CD4-positive, alpha-beta T cell treated with Interleukin-17A for 4 hours (primary cell): ENCODE results near the gene PHEX.
A peak's percentile ranks its signal among the peaks of the same experiment; 100 is the strongest.

Experiments
- DNase-seq: peaks from one replicate; pipeline ENCODE4 v3.0.0-alpha.2; 2020; ENCODE audit warnings: mixed read lengths

PHEX gene

DNA sequence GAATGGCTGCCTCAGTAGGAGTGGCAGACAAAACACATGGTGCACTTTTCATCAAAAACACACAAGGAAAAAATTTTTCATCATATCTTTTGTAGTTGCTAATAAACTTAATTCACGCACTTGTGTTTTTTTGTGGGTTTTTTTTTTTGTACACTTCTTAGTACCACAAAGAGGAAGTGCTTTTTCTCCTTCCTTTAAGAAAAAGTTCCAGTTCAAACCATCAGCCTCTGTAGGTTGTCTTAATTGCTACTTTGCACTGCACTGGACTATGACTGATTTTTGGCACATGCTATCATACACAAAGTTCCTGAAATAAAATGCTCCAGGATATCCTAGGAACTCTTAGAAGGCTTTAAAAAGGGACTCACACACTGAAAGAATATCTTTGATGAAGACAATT lies at the start of gene PHEX:
TSS of gene PHEX (plus strand) at position 242 of the 400 bp plus-strand sequence. CDS start 681 bp downstream, outside the sequence.
- no peak for DNase-seq

GRCh38 chrX:21985332-21985777 lies 46.8 kb upstream of the PHEX start:
- peak; percentile 72 for DNase-seq

GRCh38 chrX:21986596-21986995 lies 45.5 kb upstream of the PHEX start:
- DNase-seq: no peak

DNA sequence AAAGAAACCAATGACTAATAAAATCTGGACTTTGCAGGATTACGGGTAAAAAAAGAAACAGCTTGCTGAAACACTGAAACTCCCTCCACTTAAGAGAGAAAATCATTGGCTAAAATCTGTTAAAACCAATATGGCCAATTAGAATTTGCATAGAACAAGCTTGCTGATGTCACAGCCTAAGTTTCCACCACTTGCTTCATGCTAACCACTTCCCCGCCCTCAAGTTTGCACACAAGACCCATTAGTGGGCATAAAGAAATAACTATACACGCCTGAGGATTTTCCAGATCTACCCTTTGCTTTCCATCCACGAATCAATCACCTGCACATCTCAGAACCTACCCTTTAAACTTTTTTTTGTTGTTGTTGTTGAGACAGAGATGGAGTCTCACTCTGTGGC lies 42.7 kb upstream of the PHEX start:
- no peak for DNase-seq

GRCh38 chrX:21990832-21991231 lies 41.3 kb upstream of the PHEX start:
- DNase-seq: no peak

DNA sequence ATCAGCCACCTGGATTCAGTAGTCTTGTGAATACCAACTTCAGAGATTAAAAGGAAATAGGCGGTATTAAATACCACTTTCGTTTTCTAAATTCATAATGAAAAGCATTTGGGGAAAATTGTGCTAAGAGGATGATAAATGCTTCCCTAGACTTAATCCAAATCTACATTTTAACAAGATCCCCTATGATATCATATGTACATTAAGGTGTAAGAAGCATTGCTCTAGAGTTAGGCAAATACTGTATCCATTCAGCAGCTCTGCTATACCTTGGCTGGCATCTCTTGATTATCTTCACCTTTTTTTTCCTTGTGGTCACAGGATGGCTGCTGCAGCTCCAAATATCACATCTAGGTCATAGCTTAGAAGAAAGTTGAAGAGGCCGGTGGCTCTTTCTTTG lies 40.6 kb upstream of the PHEX start:
- no peak for DNase-seq

DNA sequence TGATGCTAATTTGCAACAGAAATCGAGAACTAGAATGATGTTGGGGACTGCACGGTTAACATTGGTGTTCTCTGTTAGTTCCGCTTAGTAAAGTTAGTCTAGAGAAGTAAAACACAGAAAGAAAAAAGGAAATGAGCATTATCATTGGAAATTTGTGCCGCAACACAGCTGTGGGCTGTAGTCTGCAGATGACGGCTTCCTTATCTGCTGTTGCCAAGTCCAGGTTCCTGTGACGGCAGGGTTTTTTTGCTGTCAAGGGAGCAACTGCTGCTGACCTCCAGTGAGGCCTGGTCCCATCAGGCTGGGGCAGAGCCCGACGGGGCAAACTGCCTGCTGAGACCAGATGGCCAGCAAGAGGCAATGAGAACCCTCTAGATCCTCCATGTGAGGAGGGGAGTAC lies 38.9 kb upstream of the PHEX start:
- DNase-seq: no peak

DNA sequence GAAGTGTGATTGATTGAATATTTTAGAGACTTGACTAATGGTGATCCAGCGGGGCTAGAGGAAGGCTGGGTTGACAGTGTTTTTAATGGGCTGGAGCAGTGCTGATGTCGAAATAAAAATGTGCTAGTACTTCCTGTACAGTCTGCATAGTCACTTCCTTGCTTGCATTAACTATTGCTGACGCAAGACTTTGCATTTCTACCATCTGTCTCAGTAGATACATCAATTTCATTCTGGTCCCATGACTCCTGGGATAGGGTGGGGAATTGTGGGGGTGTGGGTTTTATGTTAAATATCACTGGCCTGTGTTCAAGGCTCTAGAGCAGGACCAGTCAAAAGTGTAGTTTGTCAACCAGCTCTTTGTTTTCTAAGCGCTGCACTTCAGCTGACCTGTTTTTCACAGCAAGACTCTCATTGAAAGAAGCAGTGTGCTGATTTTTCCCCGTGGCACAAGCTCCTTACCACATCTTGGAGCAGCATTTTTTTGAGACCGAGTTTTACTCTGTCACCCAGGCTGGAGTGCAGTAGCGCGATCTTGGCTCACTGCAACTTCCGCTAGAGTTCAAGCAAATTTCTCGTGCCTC lies 35.2 kb upstream of the PHEX start:
- no peak for DNase-seq

DNA sequence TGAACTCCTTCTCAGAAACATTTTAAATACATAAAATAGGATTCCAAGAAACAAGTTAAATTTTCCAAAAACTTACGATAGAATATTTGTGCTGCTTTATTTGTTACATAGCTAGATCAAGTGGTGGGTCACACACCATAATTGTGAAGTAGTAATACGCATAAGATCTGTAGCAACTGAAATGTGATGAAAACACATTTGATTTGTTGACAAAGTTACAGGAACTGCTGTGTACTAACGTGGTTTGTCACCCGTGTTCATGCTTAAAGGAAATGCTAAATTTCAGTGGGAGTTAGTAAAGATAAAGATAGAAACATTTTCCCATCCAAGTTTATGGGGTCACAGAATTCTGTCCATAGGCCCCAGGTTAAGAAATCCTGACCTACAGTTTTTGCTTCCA lies 34.1 kb upstream of the PHEX start:
- DNase-seq: no peak

GRCh38 chrX:22004866-22005265 lies 27.3 kb upstream of the PHEX start:
- DNase-seq: no peak

- DNase-seq: no peak
Observed at GRCh38 chrX:22012051-22012450, 20.1 kb upstream of the PHEX start.

DNA sequence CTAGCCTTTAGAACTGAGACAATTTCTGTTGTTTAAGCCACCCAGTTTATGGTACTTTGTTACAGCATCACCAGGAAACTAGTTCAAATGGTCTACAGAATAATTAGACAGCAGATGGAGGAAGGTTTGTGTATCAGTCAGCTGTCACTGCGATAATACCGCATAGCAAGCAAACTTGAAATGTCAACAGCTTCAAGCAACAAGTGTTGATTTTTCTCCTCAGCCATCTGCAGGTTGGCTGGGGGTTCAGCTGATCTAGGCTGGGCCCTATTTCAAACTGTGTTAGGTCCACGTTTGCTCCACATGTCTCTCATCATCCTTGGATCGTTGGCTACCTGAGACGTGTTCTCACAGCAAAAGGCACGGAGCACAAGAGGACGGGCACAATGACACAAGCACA lies 19.2 kb upstream of the PHEX start:
- DNase-seq: no peak

DNA sequence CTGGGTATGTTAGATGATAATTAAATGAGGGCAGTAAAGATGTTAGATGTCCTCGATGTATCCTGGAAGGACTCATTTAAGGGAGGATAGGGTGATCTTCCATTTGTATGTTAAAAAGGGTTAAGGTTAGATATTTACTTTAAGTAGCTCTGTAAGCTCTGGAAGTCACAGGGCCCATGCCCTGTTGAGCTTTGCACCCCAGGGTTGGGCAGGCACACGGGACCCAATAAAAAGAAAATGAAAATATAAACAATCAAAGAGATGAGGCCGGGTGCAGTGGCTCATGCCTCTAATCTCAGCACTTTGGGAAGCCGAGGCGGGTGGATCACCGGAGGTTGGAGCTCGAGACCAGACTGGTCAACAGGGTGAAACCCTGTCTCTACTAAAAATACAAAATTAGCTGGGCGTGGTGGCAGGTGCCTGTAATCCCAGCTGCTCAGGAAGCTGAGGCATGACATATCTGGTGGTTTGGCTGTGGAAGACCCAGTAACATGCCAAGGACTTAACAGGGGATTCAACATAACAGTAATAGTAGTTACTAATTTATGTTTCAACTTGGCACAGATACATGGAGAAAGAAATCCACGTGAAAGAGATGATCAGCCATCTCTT lies 16.9 kb upstream of the PHEX start:
- no peak for DNase-seq

DNA sequence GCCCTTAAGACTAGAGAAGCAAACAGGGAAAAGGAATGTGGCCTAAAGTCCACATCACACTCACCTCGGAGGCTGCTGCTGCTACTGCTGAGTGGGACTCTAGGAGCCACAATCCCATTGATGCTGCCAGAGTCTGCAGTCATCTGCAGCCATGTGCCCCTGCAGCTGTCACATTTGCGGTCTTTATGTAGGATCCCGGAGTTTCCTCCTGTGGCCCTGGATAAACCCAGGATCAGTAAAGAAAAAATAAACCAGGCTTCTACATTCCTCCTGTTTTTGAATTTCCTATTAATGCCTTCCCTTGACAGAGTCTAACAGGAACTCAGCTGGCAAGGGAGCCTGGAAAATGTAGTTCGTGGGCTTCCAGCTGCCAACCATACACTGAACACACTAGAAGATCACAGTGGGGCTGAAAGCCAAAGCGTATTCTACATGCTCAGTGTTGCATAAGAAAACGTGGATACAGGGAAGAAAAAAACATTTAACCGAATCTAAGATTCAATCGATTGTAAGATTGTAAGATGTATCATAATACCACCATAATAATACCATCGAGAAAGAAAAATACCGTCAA lies 10.3 kb upstream of the PHEX start:
- no peak for DNase-seq

- DNase-seq: no peak
Observed at GRCh38 chrX:22024577-22024976, 7.5 kb upstream of the PHEX start.

DNA sequence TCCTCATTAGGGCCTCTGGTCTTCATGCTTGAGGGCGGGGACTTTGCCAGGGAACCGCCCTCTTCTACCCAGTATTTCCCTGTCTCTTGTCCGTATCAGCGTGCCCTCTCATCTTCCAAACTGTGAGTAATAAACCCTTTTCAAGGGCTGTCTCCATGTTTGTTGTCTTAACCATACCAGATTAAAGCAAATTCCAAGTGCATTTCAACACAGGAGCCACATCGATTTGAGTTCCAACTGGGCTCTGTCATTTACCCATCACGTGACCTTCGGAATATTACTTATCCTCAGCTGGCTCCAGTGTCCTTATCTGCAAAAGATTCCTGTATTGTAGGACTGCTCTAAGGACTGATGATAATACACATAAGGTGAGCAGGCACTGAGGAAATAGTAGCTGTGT lies 6.4 kb upstream of the PHEX start:
- no peak for DNase-seq

DNA sequence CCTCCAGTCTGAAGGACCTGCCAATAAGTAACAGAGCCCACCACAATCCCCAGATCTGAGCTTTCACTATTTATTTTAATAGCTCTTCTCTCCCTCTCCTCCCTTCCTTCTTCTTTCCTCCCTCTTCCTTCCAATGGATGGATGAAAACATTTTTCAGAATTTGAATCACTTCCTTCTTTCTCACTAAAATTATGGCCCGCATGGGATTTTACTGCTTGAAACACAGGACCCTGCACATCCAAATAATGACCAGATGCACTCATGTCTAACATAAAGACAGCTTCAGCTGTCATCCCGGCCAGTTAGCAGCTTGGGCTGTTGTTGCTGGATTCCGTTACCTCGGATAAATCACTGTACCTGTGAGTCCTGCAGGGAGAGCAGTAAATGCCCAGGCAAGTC lies 5.4 kb upstream of the PHEX start:
- no peak for DNase-seq

GRCh38 chrX:22032506-22032905 lies 381 bp downstream of the PHEX start:
- no peak for DNase-seq

GRCh38 chrX:22033818-22034217 lies 1.7 kb downstream of the PHEX start:
- DNase-seq: no peak

DNA sequence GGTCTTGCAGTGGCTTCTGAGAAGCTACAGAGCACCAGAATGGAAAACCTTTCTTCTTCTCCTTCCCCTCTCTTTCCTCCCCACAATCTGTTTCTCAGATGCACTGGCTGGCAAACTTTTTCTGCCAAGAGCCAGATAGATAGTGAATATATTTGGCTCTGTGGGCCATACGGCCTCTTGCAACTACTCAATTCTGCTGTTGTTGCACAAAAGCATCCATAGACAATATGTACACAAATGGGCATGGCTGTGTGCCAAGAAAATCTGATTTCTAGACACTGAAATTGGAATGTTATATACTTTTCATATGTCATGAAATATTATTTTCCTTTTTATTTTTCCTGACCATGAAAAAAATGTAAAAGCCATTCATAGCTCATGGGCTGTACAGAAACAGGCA lies 3.1 kb downstream of the PHEX start:
- DNase-seq: no peak

DNA sequence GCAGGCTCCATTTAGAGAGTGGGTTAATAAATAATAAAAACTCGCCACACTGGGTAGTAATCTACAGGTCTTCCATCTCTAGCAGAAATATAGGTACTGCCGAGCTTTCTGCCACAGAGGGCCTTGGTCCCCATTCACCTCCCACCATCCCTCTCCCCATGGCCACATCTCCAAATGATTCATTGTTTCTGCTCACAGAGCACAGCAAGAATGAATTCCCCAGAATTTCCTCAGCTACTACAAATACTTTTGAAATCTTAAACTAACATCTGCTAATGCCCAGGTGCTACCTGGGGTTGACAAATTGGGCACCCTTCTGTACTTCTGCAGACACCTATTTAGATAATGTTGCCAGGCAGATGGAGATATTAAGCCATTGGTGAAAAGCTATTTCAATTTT lies 5.1 kb downstream of the PHEX start:
- DNase-seq: no peak

DNA sequence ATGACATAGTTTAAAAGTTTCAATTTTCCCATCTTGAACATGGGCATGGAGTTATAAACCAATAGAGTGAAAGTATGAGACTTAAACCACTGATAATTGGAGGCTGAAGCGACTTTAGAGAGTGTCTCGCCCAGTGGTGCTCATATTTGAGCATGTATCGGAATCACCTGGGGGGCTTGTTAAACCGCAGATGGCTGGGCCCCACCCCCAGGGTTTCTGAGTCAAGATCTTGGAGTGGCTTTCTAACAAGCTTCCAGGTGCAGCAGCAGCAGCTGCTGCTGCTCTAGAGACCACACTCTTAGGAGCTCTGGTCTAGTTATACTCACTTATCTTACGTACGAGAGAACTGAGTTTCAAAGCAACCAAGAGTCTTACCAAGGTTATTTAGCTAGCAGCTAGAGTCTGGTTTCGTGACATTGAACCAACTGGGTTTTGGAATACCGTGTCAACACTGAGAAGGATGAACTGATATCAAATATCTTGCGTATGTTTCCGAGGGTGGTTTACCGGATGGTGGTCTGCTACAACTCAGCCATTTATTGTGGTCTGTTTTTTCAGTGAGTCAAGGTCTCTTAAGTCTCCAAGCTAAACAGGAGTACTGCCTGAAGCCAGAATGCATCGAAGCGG lies 5.9 kb downstream of the PHEX start:
- no peak for DNase-seq

DNA sequence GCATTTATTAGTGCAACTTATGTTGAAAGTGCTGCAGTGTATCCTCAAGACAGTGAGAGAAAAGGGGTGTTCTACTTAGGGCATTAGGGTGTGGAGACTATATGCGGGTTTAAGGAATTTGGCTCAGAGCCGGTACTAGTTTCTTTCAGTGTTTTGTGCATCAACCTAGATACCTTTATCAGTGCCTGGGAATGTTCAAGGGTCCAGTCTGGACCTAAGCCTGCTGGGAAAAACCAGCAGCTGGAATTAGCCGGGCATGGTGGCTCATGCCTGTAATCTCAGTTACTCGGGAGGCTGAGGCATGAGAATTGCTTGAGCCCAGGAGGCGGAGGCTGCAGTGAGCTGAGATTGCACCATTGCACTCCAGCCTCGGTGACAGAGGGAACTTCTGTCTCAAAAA lies 7.4 kb downstream of the PHEX start:
- no peak for DNase-seq

DNA sequence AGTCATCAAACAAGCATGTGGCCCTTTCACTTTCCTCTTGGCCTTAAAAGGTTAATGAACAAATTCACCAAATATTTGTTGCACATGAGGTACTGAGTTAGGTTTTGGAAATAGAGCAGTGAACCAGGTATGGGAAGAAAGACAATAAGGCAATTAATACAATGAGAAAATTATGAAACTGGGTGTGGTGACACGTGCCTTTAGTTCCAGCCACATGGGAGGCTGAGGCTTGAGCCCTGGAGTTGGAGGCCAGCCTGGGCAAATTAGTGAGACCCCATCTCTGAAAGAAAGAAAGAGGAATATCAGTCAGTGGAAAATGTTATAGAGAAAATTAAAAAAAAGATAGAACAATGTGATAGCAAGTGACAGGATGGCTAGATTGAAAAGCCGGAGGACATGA lies 8.1 kb downstream of the PHEX start:
- no peak for DNase-seq
